Lung (tissue), 12 donors: ENCODE results near the gene FAM193A. TPM values are rescaled to one million over a fixed set of nuclear protein-coding genes. Genes with fewer than 3 reads are reported as not detected.

ENCODE experiments used
- ATAC-seq: fragments of 200-7000 bp; cut with Tn5 transposase; one replicate; pipeline ENCODE4 v1.9.1; 2020; ENCODE audit warnings: moderate number of reproducible peaks; ENCODE audit not compliant: insufficient read depth, low FRiP score
- DNase-seq, 3 donors: peaks; one replicate each; pipeline ENCODE4 v3.0.0-alpha.2; 2013 to 2017
- H3K27ac ChIP-seq, 2 donors: one replicate each; pipeline ENCODE4 v1.5.1; 2013; ENCODE audit warnings: mild to moderate bottlenecking in 2 of 2, moderate library complexity in 2 of 2, control low read depth in 1 of 2, inconsistent platforms in 1 of 2, low read depth in 1 of 2, low read length in 1 of 2
- H3K27me3 ChIP-seq, 3 donors: one replicate each; pipeline ENCODE4 v1.5.1; 2013; ENCODE audit warnings: low read length in 2 of 3; ENCODE audit not compliant: control insufficient read depth in 3 of 3, insufficient read depth in 3 of 3
- H3K36me3 ChIP-seq, 4 donors: one replicate each; pipeline ENCODE4 v1.5.1; 2013; ENCODE audit warnings: low read length in 4 of 4, mild to moderate bottlenecking in 1 of 4, moderate library complexity in 1 of 4; ENCODE audit not compliant: control insufficient read depth in 4 of 4, insufficient read depth in 4 of 4
- H3K4me1 ChIP-seq, 5 donors: one replicate each; pipeline ENCODE4 v1.5.1; 2013; ENCODE audit warnings: low read length in 5 of 5, mild to moderate bottlenecking in 2 of 5, moderate library complexity in 1 of 5; ENCODE audit not compliant: control insufficient read depth in 5 of 5, insufficient read depth in 5 of 5
- H3K4me3 ChIP-seq: one replicate; pipeline ENCODE4 v1.5.1; 2013; ENCODE audit warnings: mild to moderate bottlenecking, control low read depth, moderate library complexity
- H3K9ac ChIP-seq, 2 donors: one replicate each; pipeline ENCODE4 v1.5.1; 2013; ENCODE audit warnings: low read length in 2 of 2, control low read depth in 1 of 2; ENCODE audit not compliant: insufficient read depth in 1 of 2
- H3K9me3 ChIP-seq, 4 donors: one replicate each; pipeline ENCODE4 v1.5.1; 2013; ENCODE audit warnings: low read length in 3 of 4, mild to moderate bottlenecking in 1 of 4, moderate library complexity in 1 of 4; ENCODE audit not compliant: control insufficient read depth in 4 of 4, insufficient read depth in 3 of 4
- CTCF ChIP-seq: IDR thresholded peaks from 2 replicates; pipeline ENCODE4 v1.5.1; 2012; ENCODE audit warnings: mild to moderate bottlenecking; ENCODE audit errors: control extremely low read depth, extremely low read depth
- WGBS, 2 donors: extraction: QIAGEN DNeasy Blood & Tissue Kit; methylation state at CpG; one replicate each; pipeline ENCODE4 v1.1.7; 2013; 5-methylcytosine and 5-hydroxymethylcytosine counted together
- polyA plus RNA-seq, 2 donors: library from polyadenylated mRNA; stranded (reverse); fragments of 200-250 nt; gene quantifications; one replicate each; pipeline ENCODE4 v1.2.1, GENCODE V29; 2013
- total RNA-seq, 2 donors: library from RNA; depleted of rRNA in 1 of 2; stranded (reverse); fragments of >200 nt in 1 of 2; gene quantifications; one replicate each; pipeline ENCODE4 v1.2.1, GENCODE V29; 2014 to 2021
- donor health status: control.
- donor health status: control.
- donor health status: Bipolar disorder and iron deficiency.
- donor health status: healthy.
- donor health status: DM: yes; HTN: yes; CAD: no.

Gene FAM193A
- total and polyA plus RNA-seq, 4 donors = 9.7 to 33.2 (median 17.5) TPM

GRCh38 chr4:2592572-2592971, 56.1 kb downstream of the FAM193A start:
- no peak overlapping the region for H3K27ac ChIP-seq
- no peaks in the 10 kb centered on the region for H3K27me3 ChIP-seq
- peaks cover 0 to 4% (median 2%) of the 10 kb centered on the region in 4 donors for H3K36me3 ChIP-seq
- ATAC-seq = no peak
- 50 to 51% methylated on average over 6 of the region's 6 CpGs for WGBS, 2 donors
- H3K4me1 ChIP-seq = peaks cover 14 to 48% (median 24%) of the 10 kb centered on the region in 5 donors
- no peak overlapping the region for H3K4me3 ChIP-seq
- TF ChIP-seq CTCF = no peak
- no peak for DNase-seq
- no peaks in the 10 kb centered on the region for H3K9me3 ChIP-seq
- H3K9ac ChIP-seq = no peak overlapping the region

- TF ChIP-seq CTCF = no peak
- H3K4me1 ChIP-seq = peaks cover 12 to 50% (median 22%) of the 10 kb centered on the region in 5 donors
- H3K9ac ChIP-seq = no peak overlapping the region
- WGBS, 2 donors = 37 to 52% methylated on average over 5 of the region's 5 CpGs
- no peak for DNase-seq
- no peak overlapping the region for H3K27ac ChIP-seq
- H3K9me3 ChIP-seq = no peaks in the 10 kb centered on the region
- H3K4me3 ChIP-seq = no peak overlapping the region
- H3K27me3 ChIP-seq = no peaks in the 10 kb centered on the region
- peaks cover 0 to 4% (median 2%) of the 10 kb centered on the region in 4 donors for H3K36me3 ChIP-seq
- ATAC-seq = no peak
These were observed 56.6 kb downstream of the FAM193A start for GRCh38 chr4:2593003-2593402.

GRCh38 chr4:2595436-2595835, 59.0 kb downstream of the FAM193A start:
- WGBS, 2 donors = 64 to 74% methylated on average over 3 of the region's 3 CpGs

More at GRCh38 chr4:2595436-2595835, 59.0 kb downstream of the FAM193A start:
- peak; percentile 27 to 69 (median 61) for DNase-seq
- Histone ChIP-seq H3K36me3 (peaks cover 0 to 12% (median 2%) of the 10 kb centered on the region in 4 donors), H3K4me3 (no peak overlapping the region), H3K27me3 (no peaks in the 10 kb centered on the region), H3K4me1 (peaks cover 10 to 52% (median 24%) of the 10 kb centered on the region in 5 donors), H3K27ac (no peak overlapping the region), H3K9ac (no peak overlapping the region), H3K9me3 (no peaks in the 10 kb centered on the region)
- ATAC-seq = no peak
- TF ChIP-seq CTCF = no peak
